Panc1 (cell line): ENCODE results near the gene RDH5. TPM values are rescaled to one million over a fixed set of nuclear protein-coding genes. Genes with fewer than 3 reads are reported as not detected.

Source experiments
- ATAC-seq: fragments of 200-7000 bp; cut with Tn5 transposase; 2 replicates; pipeline ENCODE4 v1.9.1; 2020; ENCODE audit warnings: mild to moderate bottlenecking, moderate library complexity
- BruUV-seq: library from RNA; stranded (reverse); fragments of 400-500 nt; replicated peaks from 2 replicates; lab custom pipeline; 2021; lab: Mats Ljungman, UMichigan
- CTCF ChIA-PET: fragments of 300-600 bp; sonication (Branson Sonifier 250); formaldehyde crosslinking; loops from one replicate; lab custom pipeline; 2022; ENCODE audit warnings: antibody characterized with exemption; lab: Charles Lee
- POLR2A ChIA-PET: fragments of 300-600 bp; sonication (Branson Sonifier 250); formaldehyde crosslinking; loops from one replicate; lab custom pipeline; 2022; ENCODE audit warnings: antibody characterized with exemption; lab: Charles Lee
- DNase-seq: peaks from one replicate; pipeline ENCODE4 v3.0.0-alpha.2; 2010; ENCODE audit warnings: low read depth, low spot score
- H3K27ac ChIP-seq: 2 replicates; pipeline ENCODE4 v1.5.1; 2011; ENCODE audit warnings: mild to moderate bottlenecking, low read length, inconsistent platforms
- H3K27me3 ChIP-seq: fragments of 200-500 bp; sonication (Bioruptor generic); 2 replicates; pipeline ENCODE4 v1.6.0; 2014; ENCODE audit warnings: low read length, inconsistent platforms; ENCODE audit not compliant: control insufficient read depth, insufficient read depth
- H3K36me3 ChIP-seq: fragments of 200-500 bp; sonication (Bioruptor generic); 2 replicates; pipeline ENCODE4 v1.5.1; 2014; ENCODE audit warnings: inconsistent platforms, mild to moderate bottlenecking, low read length, moderate library complexity; ENCODE audit not compliant: control insufficient read depth, insufficient read depth
- H3K4me1 ChIP-seq: 2 replicates; pipeline ENCODE4 v1.5.1; 2011; ENCODE audit warnings: inconsistent platforms, mild to moderate bottlenecking, low read length, moderate library complexity; ENCODE audit not compliant: control insufficient read depth, insufficient read depth
- H3K4me3 ChIP-seq, 2 experiments: 2 replicates each; pipeline ENCODE4 v1.5.1; 2011 to 2012; ENCODE audit warnings: low read depth in 2 of 2, low read length in 2 of 2, mild to moderate bottlenecking in 2 of 2, inconsistent platforms in 1 of 2, moderate library complexity in 1 of 2
- H3K9me3 ChIP-seq: fragments of 200-500 bp; sonication (Bioruptor generic); 2 replicates; pipeline ENCODE4 v1.5.1; 2014; ENCODE audit warnings: low read depth, mild to moderate bottlenecking, inconsistent platforms, low read length, moderate library complexity; ENCODE audit not compliant: control insufficient read depth, insufficient read depth
- POLR2AphosphoS5 ChIP-seq: IDR thresholded peaks from 2 replicates; pipeline ENCODE4 v1.6.1; 2012; ENCODE audit warnings: mild to moderate bottlenecking, low read depth, low read length, moderate library complexity
- SIN3A ChIP-seq: IDR thresholded peaks from 2 replicates; pipeline ENCODE4 v1.6.1; 2012; ENCODE audit warnings: low read depth, mild to moderate bottlenecking, low read length, moderate library complexity, borderline replicate concordance; ENCODE audit not compliant: insufficient read depth
- TCF7L2 ChIP-seq: IDR thresholded peaks from 2 replicates; pipeline ENCODE4 v1.6.1; 2011; ENCODE audit warnings: mild to moderate bottlenecking, low read depth, low read length, inconsistent platforms
- in situ Hi-C: cut with HindIII; loops from 2 replicates; pipeline ENCODE4 v1.10.0; 2016; ENCODE audit warnings: low sequenced_read_pairs, low pct_unique_long_range_greater_than_20kb
- intact Hi-C: fragments of 100-400 bp; cut with micrococcal nuclease; formaldehyde crosslinking; loops from one replicate; pipeline ENCODE4 v1.10.0; 2022; ENCODE audit not compliant: unreplicated experiment
- total RNA-seq: library from RNA; stranded (reverse); gene quantifications from one replicate; pipeline ENCODE4 v1.2.1, GENCODE V29; 2021; ENCODE audit not compliant: unreplicated experiment
- TF ChIP-seq, protein P1 (sequence below): fragments of 450-650 bp; IDR thresholded peaks from 2 replicates; pipeline ENCODE4 v1.5.1; 2017; ENCODE audit warnings: mild to moderate bottlenecking
- TF ChIP-seq, protein P2 (sequence below), 2 experiments: IDR thresholded peaks; 2 replicates each; pipeline ENCODE4 v1.6.1; 2011 to 2012; ENCODE audit warnings: low read depth in 2 of 2, control low read depth in 1 of 2, low read length in 1 of 2, mild to moderate bottlenecking in 1 of 2, moderate library complexity in 1 of 2; ENCODE audit not compliant: insufficient read depth in 1 of 2

RDH5 gene
- total RNA-seq, 1 experiment from 2014 or later = 2.8 TPM

DNA sequence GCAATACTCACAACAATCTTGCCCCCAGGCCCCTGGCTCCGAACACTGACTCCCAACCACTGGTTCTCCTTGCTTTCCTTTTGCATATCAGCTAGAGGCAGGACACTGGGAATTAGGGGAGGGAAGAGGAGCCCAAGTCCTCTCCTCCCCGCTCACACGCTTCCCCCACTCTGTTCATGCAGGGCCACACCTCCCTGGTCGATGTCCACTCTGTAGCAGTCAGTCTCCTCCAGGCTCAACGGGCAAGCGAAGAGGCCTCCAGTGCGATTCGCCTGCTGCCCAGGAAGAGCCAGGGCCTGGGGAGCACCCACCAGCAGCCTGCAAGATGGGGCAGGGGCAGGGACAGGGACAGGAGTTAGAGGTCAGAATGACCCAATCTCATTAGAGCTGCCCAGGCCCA, 17.3 kb upstream of the RDH5 start:
- peaks cover 2% of the 10 kb centered on the region; the same call in 1 of the 2 replicates for H3K27me3 ChIP-seq
- intact Hi-C loops = no loop called here
- no TSS peak for BruUV-seq
- no peak overlapping the region for H3K4me3 ChIP-seq
- POLR2A ChIA-PET = no interaction called here
- no peak for TF ChIP-seq POLR2AphosphoS5
- TF ChIP-seq, protein P1, sequence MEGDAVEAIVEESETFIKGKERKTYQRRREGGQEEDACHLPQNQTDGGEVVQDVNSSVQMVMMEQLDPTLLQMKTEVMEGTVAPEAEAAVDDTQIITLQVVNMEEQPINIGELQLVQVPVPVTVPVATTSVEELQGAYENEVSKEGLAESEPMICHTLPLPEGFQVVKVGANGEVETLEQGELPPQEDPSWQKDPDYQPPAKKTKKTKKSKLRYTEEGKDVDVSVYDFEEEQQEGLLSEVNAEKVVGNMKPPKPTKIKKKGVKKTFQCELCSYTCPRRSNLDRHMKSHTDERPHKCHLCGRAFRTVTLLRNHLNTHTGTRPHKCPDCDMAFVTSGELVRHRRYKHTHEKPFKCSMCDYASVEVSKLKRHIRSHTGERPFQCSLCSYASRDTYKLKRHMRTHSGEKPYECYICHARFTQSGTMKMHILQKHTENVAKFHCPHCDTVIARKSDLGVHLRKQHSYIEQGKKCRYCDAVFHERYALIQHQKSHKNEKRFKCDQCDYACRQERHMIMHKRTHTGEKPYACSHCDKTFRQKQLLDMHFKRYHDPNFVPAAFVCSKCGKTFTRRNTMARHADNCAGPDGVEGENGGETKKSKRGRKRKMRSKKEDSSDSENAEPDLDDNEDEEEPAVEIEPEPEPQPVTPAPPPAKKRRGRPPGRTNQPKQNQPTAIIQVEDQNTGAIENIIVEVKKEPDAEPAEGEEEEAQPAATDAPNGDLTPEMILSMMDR = no peak
- no peaks in the 10 kb centered on the region for H3K36me3 ChIP-seq
- DNase-seq (no peak), ATAC-seq (no peak)
- CTCF ChIA-PET = no interaction called here
- no peak overlapping the region for H3K27ac ChIP-seq
- no peaks in the 10 kb centered on the region for H3K9me3 ChIP-seq
- in situ Hi-C loops = no loop called here
- H3K4me1 ChIP-seq = no peaks in the 10 kb centered on the region

DNA sequence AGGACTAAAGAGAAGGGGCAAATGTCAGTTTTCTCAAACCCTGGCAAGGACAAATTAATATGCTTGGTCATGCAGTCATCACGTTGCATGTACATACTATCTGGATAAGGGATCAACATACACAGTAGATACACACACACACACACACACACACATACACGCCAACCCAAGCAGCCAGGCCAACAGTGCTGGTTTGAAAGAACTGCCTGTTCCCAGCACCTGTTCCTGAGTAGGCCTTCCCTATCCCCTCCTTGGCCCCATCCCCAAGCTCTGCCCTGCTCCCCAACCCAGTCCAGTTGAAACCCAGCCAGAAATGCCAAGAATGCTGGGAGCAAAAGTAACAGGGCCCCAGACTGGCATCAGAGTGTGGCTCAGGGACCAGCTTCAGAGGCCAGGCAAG, 16.9 kb upstream of the RDH5 start:
- ChIA-PET POLR2A (interaction anchor here (0.6 kb wide), 1 partner anchor 35 kb away, joined by 5 read pairs; no protein-coding TSS in a partner anchor), CTCF (no interaction called here)
- H3K4me3 ChIP-seq = no peak overlapping the region
- BruUV-seq = no TSS peak
- in situ Hi-C loops (no loop called here), intact Hi-C loops (no loop called here)
- TF ChIP-seq TCF7L2 (no peak), POLR2AphosphoS5 (no peak), SIN3A (no peak)
- TF ChIP-seq, protein P2, sequence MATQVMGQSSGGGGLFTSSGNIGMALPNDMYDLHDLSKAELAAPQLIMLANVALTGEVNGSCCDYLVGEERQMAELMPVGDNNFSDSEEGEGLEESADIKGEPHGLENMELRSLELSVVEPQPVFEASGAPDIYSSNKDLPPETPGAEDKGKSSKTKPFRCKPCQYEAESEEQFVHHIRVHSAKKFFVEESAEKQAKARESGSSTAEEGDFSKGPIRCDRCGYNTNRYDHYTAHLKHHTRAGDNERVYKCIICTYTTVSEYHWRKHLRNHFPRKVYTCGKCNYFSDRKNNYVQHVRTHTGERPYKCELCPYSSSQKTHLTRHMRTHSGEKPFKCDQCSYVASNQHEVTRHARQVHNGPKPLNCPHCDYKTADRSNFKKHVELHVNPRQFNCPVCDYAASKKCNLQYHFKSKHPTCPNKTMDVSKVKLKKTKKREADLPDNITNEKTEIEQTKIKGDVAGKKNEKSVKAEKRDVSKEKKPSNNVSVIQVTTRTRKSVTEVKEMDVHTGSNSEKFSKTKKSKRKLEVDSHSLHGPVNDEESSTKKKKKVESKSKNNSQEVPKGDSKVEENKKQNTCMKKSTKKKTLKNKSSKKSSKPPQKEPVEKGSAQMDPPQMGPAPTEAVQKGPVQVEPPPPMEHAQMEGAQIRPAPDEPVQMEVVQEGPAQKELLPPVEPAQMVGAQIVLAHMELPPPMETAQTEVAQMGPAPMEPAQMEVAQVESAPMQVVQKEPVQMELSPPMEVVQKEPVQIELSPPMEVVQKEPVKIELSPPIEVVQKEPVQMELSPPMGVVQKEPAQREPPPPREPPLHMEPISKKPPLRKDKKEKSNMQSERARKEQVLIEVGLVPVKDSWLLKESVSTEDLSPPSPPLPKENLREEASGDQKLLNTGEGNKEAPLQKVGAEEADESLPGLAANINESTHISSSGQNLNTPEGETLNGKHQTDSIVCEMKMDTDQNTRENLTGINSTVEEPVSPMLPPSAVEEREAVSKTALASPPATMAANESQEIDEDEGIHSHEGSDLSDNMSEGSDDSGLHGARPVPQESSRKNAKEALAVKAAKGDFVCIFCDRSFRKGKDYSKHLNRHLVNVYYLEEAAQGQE (IDR thresholded peaks at IDR 0.05; ENCODE audit: insufficient read depth in 1 of 2, low read depth in 2 of 2, low read length in 1 of 2) = no peak
- TF ChIP-seq, protein P1 = no peak
- ATAC-seq (no peak), DNase-seq (no peak)
- H3K27ac ChIP-seq = no peak overlapping the region
- no peaks in the 10 kb centered on the region for H3K9me3 ChIP-seq
- peaks cover 2% of the 10 kb centered on the region; the same call in 1 of the 2 replicates for H3K27me3 ChIP-seq
- no peaks in the 10 kb centered on the region for H3K36me3 ChIP-seq
- H3K4me1 ChIP-seq = no peaks in the 10 kb centered on the region; the same call in 1 of the 2 replicates
